ENCODE data around the gene PIK3R6. TPM values are rescaled to one million over a fixed set of nuclear protein-coding genes. Genes with fewer than 3 reads are reported as not detected.

Gene PIK3R6
- total and polyA plus RNA-seq, 2 of the 4 experiments (the other 2 are of a cell fraction), result not detected

GRCh38 chr17:8905331-8905730 lies 37.9 kb upstream of the PIK3R6 start:
- in situ Hi-C loops (cut with MboI; ENCODE audit: low sequenced_read_pairs) (no loop called here), dilution Hi-C loops (cut with HindIII; ENCODE audit: low sequenced_read_pairs, unreplicated experiment) (no loop called here), intact Hi-C loops (cut with micrococcal nuclease) (no loop called here)
- Histone ChIP-seq H2BK120ac (ENCODE audit: low read depth, low read length) (no peak overlapping the region), H2AFZ (replicated peaks; ENCODE audit: low read length, poor library complexity) (no peak overlapping the region), H3K9ac (ENCODE audit: low read depth, low read length) (no peak overlapping the region), H3K36me3 (ENCODE audit: control insufficient read depth, insufficient read depth, low read length) (no peaks in the 10 kb centered on the region), H3K4me2 (ENCODE audit: low read depth, low read length) (no peak overlapping the region), H3K18ac (ENCODE audit: low read depth, low read length) (no peak overlapping the region), H3K27me3 (ENCODE audit: control insufficient read depth, insufficient read depth, low read length) (no peaks in the 10 kb centered on the region), H3K9me3 (ENCODE audit: control insufficient read depth, insufficient read depth, low read length) (no peaks in the 10 kb centered on the region), H3K23ac (ENCODE audit: low read depth, low read length) (no peak overlapping the region), H2AK9ac (replicated peaks; ENCODE audit: low read depth, low read length, poor library complexity) (no peak overlapping the region), H3K4me1 (ENCODE audit: control insufficient read depth, insufficient read depth, low read length) (no peaks in the 10 kb centered on the region), H2AK5ac (ENCODE audit: low read depth, low read length) (no peak overlapping the region), H4K91ac (ENCODE audit: insufficient read depth, low read depth, low read length) (no peak overlapping the region), H3K4ac (ENCODE audit: low read depth, low read length) (no peak overlapping the region), H3K56ac (ENCODE audit: extremely low read depth, insufficient read depth, low read length) (no peak overlapping the region), H4K8ac (ENCODE audit: low read depth in 2 of 2, low read length in 2 of 2) (no peak overlapping the region), H3K14ac (replicated peaks; ENCODE audit: low read depth, low read length) (no peak overlapping the region), H3K27ac (ENCODE audit: insufficient read depth, low read length) (no peak overlapping the region), H4K5ac (ENCODE audit: low read depth, low read length) (no peak overlapping the region), H2BK15ac (ENCODE audit: low read depth, low read length) (no peak overlapping the region), H3K9me1 (ENCODE audit: insufficient read depth, low read length) (no peaks in the 10 kb centered on the region), H2BK5ac (ENCODE audit: low read depth, low read length, poor library complexity, severe bottlenecking) (no peak overlapping the region), H2BK20ac (ENCODE audit: low read depth, low read length) (no peak overlapping the region), H3K4me3 (ENCODE audit: insufficient read depth, low read depth, low read length) (no peak overlapping the region), H3K79me1 (ENCODE audit: low read depth in 1 of 2, low read length in 2 of 2) (no peaks in the 10 kb centered on the region), H4K20me1 (ENCODE audit: insufficient read depth, low read length) (no peaks in the 10 kb centered on the region)
- ChIA-PET CTCF (no interaction called here), POLR2A (ENCODE audit: unreplicated experiment) (no interaction called here)
- no peak for ATAC-seq (ENCODE audit: low read depth)
- no CpG with 5 or more reads among the region's 7 CpGs for WGBS, 2 experiments (ENCODE audit: extremely low coverage in 2 of 2, insufficient read length in 1 of 2)
- no peak for DNase-seq
- TF ChIP-seq BHLHE40 (IDR thresholded peaks at IDR 0.05; ENCODE audit: low read depth, low read length), result no peak
- TF ChIP-seq MAZ (IDR thresholded peaks at IDR 0.05; ENCODE audit: borderline replicate concordance, low read depth, low read length), result no peak
- TF ChIP-seq CEBPB (IDR thresholded peaks at IDR 0.05; ENCODE audit: low read depth, low read length), result no peak
- TF ChIP-seq POLR2A (IDR thresholded peaks at IDR 0.05; ENCODE audit: low read depth, low read length), result no peak
- TF ChIP-seq MAFK (IDR thresholded peaks at IDR 0.05; ENCODE audit: low read depth, low read length), result no peak
- TF ChIP-seq MXI1 (IDR thresholded peaks at IDR 0.05; ENCODE audit: borderline replicate concordance, low read depth, low read length), result no peak
- no peak for TF ChIP-seq NFE2L2 (IDR thresholded peaks at IDR 0.05; ENCODE audit: low read depth, low read length)
- TF ChIP-seq RFX5 (IDR thresholded peaks at IDR 0.05; ENCODE audit: low read depth, low read length), result no peak
- TF ChIP-seq CHD1 (IDR thresholded peaks at IDR 0.05; ENCODE audit: low read depth, low read length), result no peak
- no peak for TF ChIP-seq FOS (IDR thresholded peaks at IDR 0.05; ENCODE audit: low read depth, low read length)
- no peak for TF ChIP-seq RAD21 (IDR thresholded peaks at IDR 0.05; ENCODE audit: low read length)
- TF ChIP-seq SMC3 (IDR thresholded peaks at IDR 0.05; ENCODE audit: low read depth, low read length), result no peak
- TF ChIP-seq, protein P1, sequence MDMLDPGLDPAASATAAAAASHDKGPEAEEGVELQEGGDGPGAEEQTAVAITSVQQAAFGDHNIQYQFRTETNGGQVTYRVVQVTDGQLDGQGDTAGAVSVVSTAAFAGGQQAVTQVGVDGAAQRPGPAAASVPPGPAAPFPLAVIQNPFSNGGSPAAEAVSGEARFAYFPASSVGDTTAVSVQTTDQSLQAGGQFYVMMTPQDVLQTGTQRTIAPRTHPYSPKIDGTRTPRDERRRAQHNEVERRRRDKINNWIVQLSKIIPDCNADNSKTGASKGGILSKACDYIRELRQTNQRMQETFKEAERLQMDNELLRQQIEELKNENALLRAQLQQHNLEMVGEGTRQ (IDR thresholded peaks at IDR 0.05; ENCODE audit: low read depth, low read length), result no peak
- no peak for TF ChIP-seq RCOR1 (IDR thresholded peaks at IDR 0.05; ENCODE audit: insufficient replicate concordance, low read length)
- TF ChIP-seq CTCF (conservative IDR thresholded peaks at IDR 0.05; ENCODE audit: low read depth, low read length), result no peak
- no peak for TF ChIP-seq ELK1 (IDR thresholded peaks at IDR 0.05; ENCODE audit: borderline replicate concordance, low read depth, low read length)
- no TSS peak for BruUV-seq (replicated peaks)
